ENCODE measurements around the gene GRK6.

Gene GRK6

DNA sequence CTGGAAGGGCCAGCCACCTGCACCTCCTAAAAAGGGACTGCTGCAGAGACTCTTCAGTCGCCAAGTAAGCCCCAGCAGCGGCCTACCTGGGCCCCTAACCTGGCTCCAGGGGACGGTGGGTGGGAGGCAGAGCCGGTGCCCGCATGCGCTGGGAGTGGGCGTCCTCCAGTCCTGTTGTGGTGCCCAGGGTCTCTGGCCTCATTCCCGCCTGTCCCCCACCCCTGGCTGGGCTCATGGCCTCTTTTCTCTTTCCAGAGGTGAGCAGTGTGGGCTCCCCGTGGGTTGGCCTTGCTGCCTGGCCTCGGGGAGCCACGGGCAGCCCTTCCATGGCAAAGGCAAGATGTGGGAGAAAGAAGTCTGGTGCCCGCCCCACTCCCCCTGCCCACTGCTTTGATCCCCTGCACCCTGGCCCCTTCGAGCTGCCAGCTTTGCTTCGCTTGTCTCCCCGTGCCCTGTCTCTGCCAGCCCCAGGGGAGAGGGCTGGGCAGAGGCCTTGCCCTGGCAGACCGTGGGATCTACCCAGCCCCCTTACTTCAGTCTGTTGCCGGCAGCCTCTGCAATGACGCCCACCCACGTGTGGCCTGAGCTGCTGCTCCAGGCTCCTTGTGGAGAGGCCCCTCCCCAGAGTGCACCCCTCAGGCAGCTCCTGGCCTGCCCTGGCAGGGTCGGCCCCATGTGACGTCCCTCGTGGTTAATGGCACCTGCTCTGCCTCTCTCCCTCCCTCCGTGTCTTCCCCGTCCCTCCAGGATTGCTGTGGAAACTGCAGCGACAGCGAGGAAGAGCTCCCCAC is 14.7 kb downstream of the GRK6 start:
- DNase-seq, result no peak

- no peak for DNase-seq
Measured at GRCh38 chr5:177442066-177442826, 15.8 kb downstream of the GRK6 start.

- no peak for DNase-seq
Measured at GRCh38 chr5:177443144-177443983, 16.9 kb downstream of the GRK6 start.

- no peak for DNase-seq
Measured at GRCh38 chr5:177444106-177445051, 17.9 kb downstream of the GRK6 start.

DNA sequence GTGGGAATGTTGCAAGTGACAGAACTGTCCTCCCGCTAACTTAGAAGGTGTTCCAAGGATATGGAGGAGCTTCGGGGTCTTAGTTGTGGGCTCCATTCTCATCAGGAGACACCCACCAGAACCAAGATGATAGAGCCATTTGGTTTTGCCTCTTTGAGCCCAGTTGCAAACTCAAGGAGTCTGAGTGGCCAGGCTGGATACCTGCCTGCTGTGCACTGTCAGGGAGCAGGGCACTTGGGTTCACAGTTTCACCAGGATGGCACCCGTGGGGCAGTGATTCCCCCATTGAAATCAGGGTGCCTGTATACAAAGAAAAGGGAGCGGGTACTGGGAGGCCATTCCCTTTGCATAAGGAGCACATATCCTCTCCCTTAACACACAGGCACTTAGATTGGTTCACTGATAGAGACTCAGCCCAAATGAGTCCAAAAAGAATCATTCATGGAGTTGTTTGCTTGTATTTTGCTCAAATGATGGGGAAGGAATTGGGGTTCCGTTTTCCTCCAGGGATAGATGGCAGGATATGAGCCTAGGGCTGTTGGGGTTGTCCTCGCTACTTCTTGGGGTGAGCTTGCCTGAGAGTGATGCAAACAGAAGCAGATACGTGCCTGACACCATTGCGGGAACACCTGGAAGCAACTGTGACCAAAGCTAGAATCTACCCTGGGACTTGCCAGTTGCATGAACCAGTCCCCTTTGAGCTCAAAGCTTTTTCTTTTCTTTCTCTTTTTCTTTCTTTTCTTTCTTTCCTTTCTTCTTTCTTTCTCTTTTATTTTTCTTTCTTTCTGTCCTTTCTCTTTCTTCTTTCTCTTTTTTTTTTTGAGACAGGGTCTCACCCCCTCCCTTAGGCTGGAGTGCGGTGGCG is 18.8 kb downstream of the GRK6 start:
- no peak for DNase-seq

GRCh38 chr5:177445917-177446199 is 19.4 kb downstream of the GRK6 start:
- DNase-seq, result no peak

DNA sequence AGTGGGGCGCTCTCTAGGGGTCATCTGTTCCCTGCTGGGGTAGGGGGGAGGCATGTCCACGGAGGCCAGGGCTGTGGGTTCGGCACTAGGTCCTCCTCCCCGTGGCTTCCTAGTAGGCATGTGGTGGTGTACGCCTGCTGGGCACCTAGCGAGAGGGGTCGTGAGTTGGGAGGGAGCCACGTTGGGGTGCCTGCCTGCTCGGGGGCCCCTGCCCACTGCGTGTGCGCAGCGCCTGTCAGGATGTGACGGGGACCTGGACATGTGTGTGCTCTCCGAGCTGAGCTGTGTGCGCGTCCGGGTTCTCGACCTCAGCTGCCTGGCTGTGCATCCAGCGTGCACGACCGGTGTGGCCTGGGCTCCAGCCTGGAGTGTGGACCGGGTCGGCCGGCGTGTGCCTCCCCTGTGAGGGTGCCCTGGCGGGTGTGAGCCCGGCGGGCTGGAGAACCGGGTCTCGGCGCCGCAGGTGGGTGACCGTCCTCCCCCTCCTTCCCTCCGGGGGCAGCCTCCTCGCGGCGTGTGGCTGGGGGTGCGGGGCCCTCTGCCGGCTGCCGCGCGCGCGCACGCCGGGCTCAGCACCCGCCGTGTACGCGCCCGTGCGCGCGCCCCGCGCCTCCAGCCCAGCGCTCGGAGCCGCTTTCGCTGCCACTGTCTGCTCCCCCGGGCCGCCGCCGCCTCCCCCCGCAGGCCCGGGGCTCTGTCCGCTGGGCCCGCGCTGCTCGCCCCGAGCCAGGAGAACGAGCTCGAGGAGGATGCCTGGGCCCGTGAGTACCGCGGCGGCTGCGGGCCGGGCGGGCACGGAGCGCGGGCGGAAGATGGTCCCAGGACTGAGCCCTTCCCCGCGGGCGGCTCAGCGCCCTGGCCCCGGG is 20.0 kb downstream of the GRK6 start, which contains the start of gene PRR7:
Gene PRR7 (plus strand): TSS at position 615 of the 866 bp plus-strand sequence. CDS start 8,254 bp downstream, outside the sequence.
- DNase-seq, result peak; percentile 74

GRCh38 chr5:177447066-177447610 is 20.7 kb downstream of the GRK6 start:
- peak; percentile 91 for DNase-seq

DNA sequence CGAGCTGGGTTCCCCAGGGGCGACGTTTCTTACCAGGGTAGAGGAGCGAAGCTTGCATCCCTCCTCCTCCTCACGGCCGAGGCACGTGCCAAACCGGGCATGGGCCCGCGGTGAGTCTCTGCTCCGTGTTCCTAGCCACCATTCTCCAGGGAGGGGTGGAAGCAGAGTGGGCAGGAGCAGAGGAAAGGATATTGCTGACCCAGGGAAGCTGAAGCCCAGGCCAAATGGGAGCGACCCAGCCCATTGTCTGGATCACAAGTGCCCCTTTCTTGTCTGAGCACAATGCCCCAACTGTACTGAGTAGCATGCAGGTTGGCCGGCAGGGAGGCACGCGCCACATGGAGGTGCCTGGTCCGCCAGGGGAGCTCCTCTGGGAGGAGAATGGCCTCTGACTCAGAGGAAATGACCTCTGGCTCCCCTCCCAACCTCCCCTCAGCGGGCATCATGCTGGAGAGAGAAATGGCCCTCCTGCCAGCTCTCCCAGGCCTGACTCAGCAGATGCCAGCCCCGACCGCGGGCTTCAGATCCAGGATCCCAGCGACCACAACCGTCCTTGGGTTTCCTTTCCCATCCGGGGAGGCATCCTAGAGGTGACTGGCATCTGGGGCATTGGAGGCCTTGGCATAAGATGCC is 21.3 kb downstream of the GRK6 start:
- peak; percentile 17 for DNase-seq

GRCh38 chr5:177448244-177448950 is 21.9 kb downstream of the GRK6 start:
- DNase-seq, result no peak

DNA sequence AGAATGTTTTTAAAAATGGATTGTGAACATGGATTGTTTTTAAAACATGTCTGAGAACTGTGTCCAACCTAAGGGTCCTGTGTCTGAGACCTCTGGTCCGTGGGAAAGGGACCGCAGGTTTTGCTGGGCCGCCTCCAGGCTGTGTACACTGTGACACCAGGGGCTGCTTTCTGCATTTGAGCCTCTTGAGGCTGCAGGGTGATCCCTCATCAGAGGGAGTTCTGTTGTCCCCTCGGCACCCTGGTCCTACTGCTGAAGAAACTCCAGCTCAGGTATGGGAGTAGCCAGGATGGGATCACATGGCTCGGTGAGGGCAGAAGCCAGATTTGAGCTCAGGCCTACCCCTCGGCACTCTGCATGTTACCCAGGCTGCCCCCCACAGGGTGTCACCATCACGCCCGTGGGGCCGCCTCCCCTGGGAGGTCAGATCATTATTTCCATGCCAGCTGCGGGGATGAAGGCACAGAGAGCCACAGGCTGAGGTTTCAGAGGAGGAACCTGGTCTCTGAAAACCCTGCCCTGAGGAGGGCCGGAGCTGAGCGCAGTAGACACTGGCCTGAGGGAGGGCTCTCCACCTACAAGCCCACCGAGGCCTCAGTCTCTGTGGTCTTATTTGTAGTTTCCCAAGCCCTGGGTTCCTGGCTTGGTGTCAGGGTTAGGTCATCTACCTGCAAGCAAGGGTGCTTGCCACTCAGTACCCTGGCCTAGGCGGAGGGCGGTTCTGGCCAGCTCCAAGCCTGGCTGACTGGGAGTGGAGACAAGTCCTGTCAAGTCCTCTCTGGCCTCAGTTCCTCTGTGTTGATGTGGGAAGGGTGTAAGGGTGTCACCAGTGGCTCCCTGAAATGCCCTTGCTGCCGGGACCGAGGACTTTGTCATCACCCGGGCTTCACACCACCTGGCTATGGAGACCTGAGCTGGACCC is 22.9 kb downstream of the GRK6 start:
- no peak for DNase-seq

DNA sequence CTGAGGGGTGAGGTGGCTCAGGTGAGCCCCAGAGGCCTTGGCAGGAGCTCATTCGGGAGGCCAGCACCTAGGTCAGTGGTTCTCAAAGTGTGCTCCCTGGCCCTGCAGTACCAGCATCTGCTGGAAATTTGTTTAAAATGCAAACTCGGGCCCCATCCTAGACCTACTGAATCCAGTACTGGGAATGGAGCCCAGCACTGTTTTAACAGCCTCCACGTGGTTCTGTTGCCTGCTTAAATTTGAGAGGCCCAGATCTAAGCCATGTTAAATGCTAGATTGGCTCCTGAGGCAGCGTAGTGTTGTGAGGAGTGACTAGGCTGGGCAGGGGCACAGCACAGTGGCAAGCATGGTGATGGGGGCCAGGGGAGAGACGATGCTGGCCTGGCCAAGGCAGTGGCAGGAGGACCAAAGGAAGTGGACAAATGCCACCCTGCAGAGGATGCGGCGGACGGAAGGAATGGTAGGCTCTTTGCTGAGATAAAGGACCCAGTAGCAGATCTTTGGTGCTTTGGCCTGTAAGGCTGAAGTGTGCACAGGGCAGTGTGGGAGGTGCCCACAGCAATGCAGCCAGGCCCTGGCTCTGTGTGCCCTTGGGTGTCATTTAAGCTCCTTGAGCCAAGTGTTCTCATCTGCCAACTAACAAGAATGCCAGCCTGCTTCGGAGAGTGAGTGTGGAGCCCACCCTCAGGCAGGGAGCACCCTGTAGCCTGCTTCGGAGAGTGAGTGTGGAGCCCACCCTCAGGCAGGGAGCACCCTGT is 24.4 kb downstream of the GRK6 start:
- no peak for DNase-seq

DNA sequence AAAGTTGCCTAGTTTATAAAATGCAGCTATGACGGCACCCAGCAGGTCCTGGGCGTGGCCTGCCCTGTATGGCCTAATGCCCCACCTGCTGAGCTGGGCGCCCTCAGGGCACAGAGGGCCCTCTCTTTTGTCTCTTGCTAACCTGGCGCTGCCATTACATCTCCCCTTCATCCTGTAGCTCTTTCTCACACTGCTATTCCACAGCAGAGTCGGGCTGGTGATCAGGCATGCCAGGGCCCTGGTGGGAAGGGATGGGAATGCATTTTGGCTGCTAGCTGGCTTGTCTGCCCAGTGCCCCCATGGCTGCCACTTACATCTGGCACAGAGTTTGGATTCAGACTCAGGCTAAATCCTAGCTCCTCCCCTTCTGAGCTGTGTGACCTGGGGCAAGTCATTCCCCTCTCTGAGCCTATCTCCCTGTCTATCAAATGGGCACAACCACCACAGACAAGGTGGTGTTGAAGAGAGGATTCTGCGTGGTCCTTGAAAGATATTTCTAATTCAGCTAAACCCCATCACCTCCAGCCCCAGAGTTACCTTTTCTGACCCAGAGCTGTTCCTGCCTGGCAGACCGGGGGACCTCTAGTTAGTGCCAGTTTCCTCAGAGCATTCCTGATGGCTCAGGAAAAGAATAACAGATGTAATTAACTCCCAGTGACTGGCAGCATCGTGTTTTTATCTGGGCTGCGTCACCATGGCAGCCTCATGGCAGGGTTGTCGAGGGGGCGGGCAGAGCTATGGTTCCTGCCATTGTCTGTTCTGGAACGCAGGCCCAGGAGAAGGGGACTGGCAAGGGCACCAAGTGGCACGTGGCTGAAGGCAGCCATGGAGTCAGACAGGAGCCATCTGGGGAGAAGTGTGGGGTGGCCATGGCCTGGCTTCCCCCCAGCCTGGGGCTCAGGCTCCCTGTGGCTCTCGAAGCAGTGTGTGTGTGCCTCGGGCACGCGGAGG is 26.5 kb downstream of the GRK6 start:
- peak; percentile 55 for DNase-seq

DNA sequence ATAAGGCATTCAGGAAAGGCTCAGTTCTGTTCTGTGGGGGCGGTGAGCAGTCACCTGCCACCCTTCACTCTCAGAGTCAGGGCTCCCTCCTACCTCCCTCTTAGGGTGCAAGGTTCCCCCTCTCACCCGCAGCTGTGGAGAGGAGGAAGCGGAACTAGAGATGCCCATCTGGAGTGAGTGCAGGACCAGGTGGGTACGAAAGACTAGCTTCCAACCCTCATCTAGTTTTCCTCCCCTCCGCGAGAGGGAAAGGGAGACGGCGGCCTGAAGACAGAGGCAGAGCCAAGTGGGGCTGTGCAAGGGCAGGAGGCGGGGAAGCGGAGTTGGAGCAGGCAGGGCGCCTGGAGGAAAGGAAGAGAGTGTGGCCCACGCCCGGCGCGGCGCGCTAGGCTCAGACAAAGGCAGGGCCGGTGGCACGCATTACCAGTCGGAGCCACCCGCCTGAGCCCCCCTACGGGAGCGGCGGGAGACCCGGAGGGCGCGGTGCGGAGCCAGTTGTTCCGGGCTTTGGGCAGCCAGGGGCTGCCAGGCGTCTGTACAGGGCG is 27.4 kb downstream of the GRK6 start:
- DNase-seq, result peak; percentile 68

GRCh38 chr5:177454397-177455035 is 28.0 kb downstream of the GRK6 start:
- peak; percentile 87 for DNase-seq

All from COR-L47 (cell line).